HG03025 (cell line): ENCODE data around the gene GAP43.
"Not testable (repeated sequence)": the region's sequence is repeated elsewhere in the genome, so short reads cannot be mapped to it uniquely, and the experiment has no call there.

Source experiments
- ATAC-seq: cut with Tn5 transposase; IDR thresholded peaks from one replicate; pipeline ENCODE4 v1.9.1; 2021; ENCODE audit warnings: mild to moderate bottlenecking, moderate library complexity; ENCODE audit not compliant: unreplicated experiment, low FRiP score

The GAP43 gene

GRCh38 chr3:115736341-115736740 is 113.0 kb downstream of the GAP43 start:
- ATAC-seq, result not testable (repeated sequence)

- ATAC-seq, result no peak
Measured at GRCh38 chr3:115741650-115742049, 118.3 kb downstream of the GAP43 start.

GRCh38 chr3:115744516-115744915 is 121.2 kb downstream of the GAP43 start:
- not testable (repeated sequence) for ATAC-seq

GRCh38 chr3:115752978-115753377 is 129.7 kb downstream of the GAP43 start:
- ATAC-seq, result not testable (repeated sequence)

GRCh38 chr3:115758076-115758763 is 134.9 kb downstream of the GAP43 start:
- no peak for ATAC-seq

- no peak for ATAC-seq
Measured at GRCh38 chr3:115760716-115761115, 137.4 kb downstream of the GAP43 start.

- no peak for ATAC-seq
Measured at GRCh38 chr3:115761927-115762305, 138.6 kb downstream of the GAP43 start.

- ATAC-seq, result no peak
Measured at GRCh38 chr3:115766587-115767482, 143.5 kb downstream of the GAP43 start.

GRCh38 chr3:115768661-115769060 is 145.4 kb downstream of the GAP43 start:
- no peak for ATAC-seq
